Epidermal melanocyte (primary cell): Measurements from ENCODE around the gene UQCC5.

ENCODE experiments used
- DNase-seq: peaks from one replicate; pipeline ENCODE4 v3.0.0; 2011; ENCODE audit warnings: low spot score; ENCODE audit not compliant: insufficient read length

UQCC5 gene

GRCh38 chr3:52521881-52522650, 14.3 kb upstream of the UQCC5 start:
- no peak for DNase-seq

GRCh38 chr3:52522651-52523251, 13.7 kb upstream of the UQCC5 start:
- DNase-seq, result no peak

DNA sequence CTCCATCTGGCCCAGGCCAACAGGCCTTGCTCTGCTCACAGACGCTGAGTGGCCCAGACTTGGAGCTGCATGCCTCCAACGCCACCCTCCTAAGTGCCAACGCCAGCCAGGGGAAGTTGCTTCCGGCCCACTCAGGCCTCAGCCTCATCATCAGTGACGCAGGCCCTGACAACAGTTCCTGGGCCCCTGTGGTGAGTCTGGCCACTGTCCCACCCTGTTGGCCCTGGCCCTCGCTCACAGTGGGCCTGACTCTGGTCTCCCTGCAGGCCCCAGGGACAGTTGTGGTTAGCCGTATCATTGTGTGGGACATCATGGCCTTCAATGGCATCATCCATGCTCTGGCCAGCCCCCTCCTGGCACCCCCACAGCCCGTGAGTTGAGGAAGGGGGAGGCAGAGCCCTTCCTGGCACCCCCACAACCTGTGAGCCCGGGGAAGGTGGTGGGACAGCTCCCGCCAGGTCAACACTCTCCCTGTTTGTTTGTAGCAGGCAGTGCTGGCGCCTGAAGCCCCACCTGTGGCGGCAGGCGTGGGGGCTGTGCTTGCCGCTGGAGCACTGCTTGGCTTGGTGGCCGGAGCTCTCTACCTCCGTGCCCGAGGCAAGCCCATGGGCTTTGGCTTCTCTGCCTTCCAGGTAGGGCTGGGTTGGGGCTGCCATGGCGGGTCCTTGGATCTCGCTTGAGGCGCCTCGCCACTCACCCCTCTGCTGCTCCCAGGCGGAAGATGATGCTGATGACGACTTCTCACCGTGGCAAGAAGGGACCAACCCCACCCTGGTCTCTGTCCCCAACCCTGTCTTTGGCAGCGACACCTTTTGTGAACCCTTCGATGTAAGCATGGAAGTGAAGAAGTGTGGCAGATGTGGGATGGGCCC, 12.8 kb upstream of the UQCC5 start:
- peak; percentile 7 for DNase-seq

DNA sequence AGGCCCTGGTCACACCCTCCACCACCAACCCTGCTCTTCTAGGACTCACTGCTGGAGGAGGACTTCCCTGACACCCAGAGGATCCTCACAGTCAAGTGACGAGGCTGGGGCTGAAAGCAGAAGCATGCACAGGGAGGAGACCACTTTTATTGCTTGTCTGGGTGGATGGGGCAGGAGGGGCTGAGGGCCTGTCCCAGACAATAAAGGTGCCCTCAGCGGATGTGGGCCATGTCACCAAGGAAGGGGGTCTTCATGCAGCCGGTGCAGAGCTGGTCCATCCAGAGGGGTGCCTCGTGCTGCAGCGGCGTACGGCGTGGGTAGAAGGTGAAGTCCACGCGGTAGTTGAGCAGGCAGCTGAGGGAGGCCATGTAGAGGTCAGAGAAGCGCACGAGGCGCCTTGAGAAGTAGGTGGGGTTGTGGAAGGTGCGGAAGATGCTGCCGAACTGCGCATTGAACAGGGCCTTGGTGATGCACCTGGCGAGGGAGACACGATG, 12.1 kb upstream of the UQCC5 start:
- peak; percentile 5 for DNase-seq

DNA sequence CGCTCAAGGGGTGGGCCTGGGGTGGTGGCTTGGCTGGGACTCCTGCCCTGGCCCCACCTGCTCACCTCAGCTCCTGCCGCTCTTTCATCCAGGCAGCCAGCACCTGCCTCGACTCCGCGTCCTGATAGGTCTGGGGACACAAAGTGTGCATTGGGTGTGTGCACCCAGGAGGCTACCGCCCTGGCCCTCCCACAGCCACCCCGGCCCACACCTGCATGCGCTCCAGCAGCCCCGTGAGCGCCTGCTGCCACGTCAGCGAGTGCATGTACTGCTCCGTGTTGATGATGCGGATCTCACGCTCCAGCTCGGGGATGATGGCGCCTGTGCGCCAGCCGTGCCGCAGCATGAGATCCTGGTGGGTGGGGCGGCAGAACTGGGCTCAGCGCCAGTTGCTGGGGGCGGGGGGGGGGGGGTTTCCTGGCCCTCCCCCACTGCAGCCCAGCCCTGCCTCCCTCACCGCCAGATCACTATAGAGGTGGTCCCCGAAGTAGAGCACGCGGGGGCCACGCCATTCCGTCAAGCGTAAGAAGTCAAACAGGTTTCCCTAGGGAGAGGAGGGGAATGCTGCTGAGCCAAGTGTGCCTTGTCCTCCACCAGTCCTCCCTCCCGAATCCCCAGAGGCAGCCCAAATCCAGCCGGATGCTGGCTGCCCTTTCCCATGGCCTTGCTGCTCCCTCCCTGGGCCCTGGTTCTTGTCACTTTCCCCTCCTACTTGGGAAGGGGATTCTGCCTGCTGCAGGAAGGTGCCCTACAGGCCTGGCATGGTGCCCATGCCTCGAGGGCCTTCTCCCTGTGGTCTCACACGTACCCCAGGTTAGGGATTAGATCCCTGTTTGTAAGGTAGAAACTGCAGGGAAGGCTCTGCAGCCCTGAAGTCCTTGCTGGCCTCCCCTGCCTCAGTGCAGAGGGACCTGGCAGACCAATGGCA, 11.4 kb upstream of the UQCC5 start:
- peak; percentile 15 for DNase-seq

DNA sequence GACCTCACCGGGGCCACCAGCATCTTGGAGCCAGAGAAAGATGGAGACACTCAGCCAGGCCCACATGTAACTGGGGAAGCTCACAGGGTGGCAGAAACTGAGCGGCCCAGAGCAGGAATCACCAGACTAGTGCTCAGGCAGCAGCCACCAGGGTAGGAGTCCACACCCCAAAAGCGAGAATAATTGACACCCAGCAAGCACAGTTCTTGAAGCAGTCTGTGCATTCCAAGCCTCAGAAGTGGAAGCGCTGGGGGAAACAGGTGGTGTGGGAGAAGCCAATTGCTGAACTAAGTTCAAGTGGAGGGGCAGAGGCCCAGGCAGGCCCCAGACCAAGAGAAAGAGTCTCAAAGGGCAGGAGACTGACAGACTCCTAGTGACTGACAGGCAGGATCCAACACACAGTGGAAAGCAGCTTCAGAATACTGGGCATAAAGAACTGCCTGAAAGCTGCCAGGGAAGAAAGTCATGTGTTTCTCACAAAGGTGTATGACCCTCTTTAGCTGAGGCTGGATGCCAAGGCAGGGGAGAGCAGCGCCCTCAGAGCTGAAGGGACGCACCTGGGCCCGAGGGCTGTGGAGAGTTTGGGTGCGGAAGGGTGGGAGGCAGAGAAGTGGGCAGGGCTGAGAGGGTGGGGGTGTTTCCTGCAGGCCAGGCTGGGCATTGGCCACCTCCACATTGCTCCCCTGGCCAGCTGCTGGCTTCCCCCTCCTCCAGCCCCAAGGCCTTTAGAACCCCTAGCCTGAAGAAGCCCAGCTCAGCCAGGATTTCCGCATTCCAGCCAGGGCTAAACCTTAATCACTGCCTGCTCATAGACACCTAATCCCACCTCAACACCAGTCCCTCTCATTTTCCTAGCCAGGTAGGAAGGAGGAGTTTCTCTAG, 10.5 kb upstream of the UQCC5 start:
- DNase-seq, result peak; percentile 12

GRCh38 chr3:52526671-52527038, 9.8 kb upstream of the UQCC5 start:
- DNase-seq, result peak; percentile 10

GRCh38 chr3:52527039-52527731, 9.2 kb upstream of the UQCC5 start:
- DNase-seq, result peak; percentile 10

DNA sequence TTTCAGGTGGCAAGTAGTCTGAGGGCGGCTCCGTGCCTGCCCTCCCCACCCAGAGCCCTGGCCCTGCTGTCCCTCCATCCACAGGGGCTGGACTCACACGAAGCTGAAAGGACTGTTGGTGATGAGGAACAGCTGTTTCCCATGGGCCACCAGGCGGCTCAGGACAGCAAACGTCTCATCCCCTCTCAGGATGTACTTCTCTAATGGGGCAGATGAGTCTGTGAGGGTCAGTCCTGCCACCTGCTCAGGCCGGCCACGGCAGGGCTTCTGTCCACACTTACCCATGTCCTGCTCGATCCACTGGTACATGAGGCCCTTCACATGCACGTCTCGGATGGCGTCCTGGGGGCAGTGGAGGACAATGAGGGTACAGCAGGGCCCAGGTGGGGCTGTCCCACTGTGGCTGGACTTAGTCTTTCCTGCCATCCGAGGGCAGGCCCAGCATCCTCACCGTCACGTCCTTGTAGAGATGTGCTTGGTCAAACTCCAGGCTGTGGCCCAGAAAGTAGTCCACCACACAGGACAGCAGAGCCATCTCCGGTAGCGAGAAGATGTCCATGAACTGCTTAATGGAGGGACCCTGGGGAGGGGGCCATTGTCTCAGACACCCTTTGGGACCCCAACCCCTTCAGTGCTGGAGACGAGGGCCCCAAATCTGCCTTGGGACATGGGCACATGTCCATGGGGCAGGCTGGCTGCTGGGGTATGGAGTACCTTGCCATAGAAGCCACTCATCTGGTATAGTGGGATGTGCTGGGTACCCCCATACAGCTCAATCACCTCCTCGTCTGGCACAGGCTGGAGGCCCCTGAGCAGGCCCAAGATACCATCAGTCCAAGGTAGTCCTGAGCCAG, 8.4 kb upstream of the UQCC5 start:
- peak; percentile 9 for DNase-seq

DNA sequence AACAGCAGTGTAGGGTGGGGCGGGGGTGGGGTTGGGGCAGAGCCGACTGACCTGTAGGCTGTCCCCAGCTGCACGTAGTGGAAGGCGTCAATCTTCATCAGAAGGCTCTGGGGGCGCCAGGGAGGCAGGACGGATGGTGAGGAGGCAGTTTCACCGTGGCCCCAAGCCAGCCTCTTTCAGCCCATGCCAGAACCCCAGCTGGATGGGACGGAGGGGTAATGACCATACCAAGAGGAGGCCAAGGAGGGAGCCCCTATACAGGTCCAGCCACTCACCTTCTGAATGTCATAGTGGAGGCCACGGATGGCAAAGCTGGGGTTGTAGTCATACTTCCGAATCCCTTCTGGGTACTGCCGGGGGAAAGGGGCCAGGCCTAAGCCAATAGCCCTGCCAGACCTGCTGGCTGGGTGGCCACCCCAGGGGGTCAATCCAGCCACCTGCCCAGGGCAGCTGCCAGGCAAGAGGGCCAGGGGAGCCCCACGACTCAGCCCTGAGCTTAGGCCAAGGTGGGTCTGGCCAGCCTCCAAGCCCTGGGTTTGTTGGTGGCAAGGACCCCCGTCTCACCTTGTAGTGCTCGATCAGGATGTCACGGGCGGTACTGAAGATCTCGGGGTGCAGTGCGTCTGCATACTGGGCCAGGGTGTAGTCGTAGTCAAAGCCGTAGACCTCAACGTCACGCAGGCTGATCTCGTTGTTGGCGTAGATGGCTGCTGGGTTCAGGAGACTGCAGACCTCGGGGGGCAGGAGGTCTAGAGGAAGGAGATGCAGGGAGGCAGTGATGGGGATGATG, 7.6 kb upstream of the UQCC5 start:
- DNase-seq, result peak; percentile 11

DNA sequence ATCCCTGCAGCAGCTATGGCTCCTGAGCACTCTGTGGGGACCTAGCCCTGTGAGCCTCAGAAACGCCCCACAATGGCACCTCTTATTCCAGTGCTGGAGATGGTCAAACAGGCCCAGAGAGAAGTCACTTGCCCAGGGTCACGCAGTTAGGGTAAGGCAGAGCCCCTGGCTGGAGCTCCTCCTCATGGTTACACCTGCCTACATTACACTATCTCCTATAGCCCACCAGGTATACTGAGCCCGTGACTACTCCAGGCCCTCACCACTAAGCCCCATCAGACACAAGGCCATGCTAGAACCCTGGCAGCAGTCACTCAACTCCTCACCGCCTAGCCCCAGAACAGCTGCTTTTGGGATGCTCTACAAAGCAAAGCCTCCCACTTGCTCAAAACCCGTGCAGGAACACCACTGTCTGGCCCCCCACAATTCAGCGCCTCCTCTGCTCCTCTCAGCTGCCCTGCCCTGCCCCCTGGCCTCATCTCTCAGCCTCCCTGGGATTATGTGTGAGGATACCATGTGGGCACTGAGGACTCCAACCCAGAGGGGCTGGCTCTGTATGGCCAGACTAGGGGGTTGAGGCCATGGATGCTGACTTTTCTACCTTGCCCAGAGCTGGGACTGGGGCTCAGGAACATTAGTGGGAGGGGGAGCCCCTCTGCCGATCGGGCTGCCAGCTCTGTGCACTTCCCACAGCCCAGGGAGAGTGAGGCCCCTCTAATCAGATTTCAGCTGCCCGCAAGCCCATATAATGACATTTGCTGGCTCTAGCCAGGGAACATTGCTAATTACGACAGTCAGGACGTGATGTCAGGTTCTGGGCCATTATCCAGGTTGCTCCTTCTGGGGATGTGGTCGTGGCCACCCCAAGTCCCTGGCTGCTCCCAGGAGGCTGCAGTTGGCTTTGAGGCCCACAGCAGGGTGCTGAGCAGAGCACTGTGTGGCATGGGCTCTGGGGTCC, 6.8 kb upstream of the UQCC5 start:
- DNase-seq, result peak; percentile 11

GRCh38 chr3:52530918-52531826, 5.2 kb upstream of the UQCC5 start:
- DNase-seq, result no peak

DNA sequence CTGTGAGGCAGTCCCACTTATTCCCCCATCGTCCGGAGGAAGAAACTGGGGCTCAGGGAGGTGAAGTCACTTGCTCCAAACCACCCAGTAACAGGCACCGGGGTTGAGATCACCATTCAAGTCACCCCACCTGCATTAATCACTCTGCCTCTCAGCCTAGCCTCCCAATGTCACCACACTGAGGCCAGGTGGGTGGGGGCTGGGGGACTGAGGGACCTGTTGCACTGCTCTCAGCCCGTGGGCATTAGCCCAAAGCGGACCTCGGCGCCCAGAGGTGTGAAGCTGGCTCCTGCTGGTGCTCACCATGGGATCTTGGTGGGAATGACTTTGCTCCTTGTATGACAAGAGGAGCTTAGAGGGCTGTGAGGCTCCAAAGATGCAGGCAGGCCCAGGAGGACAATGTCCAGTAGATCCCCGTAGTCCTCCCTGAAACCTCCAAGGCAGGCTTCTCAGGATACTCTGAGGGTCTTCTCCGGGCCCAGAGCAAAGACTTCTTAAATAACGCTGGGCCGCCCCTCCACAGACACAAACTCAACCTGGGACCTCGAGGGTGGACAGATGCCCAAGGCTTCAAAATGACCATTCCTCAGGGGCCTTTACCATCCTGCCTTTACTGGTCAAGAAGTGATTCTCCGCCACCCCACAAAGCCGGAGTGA, 4.4 kb upstream of the UQCC5 start:
- no peak for DNase-seq

- DNase-seq, result no peak
Observed at GRCh38 chr3:52532517-52532837, 3.9 kb upstream of the UQCC5 start.
